Stimulated activated CD4-positive, alpha-beta T cell treated with anti-CD3 and anti-CD28 coated beads, TNF-alpha, amount 100 ng/mL, for 24 hours (primary cell): ENCODE data around the gene SLC4A4.

Source experiments
- DNase-seq, 3 experiments: peaks; one replicate each; pipeline ENCODE4 v3.0.0-alpha.2; 2020; ENCODE audit warnings: low read depth in 3 of 3

The SLC4A4 gene

GRCh38 chr4:71469541-71469940 lies 130.7 kb downstream of the SLC4A4 start:
- no peak for DNase-seq

- DNase-seq: no peak
These were observed 131.7 kb downstream of the SLC4A4 start for GRCh38 chr4:71470524-71470923.

DNA sequence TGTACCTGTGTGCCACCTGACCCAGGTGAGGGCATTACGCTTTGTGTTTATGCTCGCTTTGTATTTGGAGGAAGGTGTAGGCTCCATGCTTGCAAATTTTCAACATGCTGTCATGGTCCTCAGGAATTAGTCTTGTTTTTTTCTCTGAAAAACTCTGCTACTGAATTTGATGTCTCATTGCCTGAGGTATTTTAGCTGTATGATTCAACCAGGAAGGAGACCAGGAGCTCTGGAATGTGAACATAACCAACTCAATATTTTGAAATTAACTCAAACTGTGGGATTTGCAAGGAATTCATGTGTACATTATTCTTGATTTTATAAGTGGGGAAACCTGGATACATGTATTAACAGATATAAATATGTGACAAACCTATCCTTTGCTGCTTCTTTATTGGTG lies 134.1 kb downstream of the SLC4A4 start:
- DNase-seq: no peak

DNA sequence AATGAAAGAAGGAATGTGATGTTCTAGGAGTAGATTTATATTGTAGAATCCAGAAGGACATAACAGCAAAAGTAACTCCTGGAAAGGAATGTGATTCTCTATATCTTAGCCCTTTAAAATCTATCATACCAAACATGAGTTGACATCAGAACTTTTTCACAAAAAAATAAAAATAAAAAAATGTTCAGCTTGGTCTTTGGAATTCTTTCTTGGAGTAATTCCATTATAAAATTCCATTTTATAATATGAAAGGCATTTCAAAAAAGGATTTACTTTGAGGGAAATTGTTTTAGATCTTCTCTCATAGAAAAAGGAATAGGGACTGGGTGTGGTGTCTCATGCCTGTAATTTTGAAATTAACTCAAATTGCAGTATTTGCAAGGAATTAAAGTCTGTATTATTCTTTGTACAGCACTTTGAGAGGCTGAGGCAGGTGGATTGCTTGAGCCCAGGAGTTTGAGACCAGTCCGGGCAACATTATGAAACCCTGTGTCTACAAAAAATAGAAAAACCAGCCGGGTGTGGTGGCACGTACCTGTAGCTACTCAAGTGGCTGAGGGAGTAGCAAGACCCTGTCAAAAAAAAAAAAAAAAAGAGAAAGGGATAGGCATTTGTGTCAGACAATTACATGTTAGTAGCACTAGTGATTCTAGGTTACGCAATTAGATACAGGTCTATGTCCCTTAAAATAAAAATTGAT lies 134.9 kb downstream of the SLC4A4 start:
- DNase-seq: no peak

DNA sequence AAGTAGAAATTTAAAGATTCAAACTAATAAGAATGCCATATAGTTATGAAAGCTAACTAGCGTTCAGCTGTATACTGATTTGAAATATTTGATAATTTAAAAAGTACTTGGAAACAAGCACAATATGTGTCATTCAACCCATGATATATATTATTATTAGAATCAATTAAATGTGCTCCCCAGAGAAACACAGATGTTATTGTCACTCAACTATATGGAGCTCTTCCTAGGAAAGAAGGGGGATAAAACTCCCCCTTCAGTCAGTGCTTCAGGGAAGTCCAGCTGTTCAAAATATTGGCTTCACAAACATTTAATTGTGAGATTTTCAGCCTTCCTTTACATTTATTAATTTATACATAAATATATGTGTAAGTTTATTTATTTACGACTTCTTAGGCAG lies 135.9 kb downstream of the SLC4A4 start:
- DNase-seq: no peak

DNA sequence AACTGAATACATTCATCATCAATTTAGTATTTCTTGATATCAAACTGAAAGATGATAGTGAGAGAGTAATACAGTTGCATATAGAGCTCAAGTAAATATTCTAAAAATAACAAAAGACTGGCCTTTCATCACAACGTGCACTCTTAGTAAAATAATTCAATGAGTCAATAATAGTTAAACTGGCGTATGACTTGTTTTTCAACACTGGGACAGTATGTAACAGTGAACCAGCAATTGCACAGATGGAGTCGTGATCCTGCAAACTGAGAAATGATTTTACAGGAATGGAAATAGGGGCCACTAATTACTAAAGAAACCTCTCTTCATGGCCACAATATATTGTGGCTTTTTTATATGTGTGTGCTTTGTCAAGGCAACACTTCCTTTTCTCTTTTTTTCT lies 137.4 kb downstream of the SLC4A4 start:
- no peak for DNase-seq

- no peak for DNase-seq
These were observed 147.9 kb downstream of the SLC4A4 start for GRCh38 chr4:71486550-71487343.

DNA sequence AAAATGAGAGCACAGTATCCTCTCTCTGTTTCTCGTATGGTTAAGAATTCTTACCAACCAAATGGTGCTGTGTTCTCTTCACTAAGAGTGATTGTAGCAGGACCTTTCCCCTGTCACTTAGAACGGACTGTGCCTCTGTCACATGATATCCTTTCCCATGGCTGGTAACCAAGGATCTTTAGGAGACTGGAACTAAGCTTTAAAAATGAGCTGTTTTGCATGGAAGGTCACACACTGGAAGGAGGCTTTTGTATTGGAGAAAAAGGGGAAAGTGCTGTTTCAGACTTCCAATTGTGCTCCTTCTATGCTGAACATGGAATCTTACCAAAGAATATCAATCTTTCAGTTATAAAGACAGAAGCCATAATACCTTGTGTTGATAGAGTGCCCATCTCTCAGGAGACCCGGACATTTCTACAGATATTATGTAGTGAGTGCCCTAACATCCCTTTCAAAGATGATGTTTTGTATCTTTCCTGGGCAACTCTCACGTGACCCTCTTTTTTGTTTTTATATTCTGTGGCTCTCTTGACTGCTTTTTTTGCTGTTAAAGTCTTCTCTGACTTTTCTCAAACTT lies 148.6 kb downstream of the SLC4A4 start:
- DNase-seq: no peak

DNA sequence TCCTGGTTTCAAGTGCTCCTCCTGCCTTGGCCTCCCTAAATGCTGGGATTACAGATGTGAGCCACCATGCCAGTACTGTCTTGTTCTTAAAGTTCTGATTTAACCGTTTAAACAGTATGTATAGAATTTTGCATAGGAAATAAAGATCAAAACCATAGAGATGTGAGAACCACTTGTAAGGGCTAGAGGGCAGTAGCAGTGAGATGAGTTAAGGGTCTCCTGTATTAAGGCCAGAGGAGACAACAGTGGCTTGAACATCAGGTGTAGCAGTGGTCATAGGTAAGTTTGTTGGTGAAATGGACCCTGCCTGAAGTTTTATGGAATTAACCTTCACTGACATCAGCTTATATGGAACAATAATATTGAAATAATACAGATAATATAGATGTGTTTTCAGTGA lies 155.7 kb downstream of the SLC4A4 start:
- no peak for DNase-seq

- no peak for DNase-seq
These were observed 156.6 kb downstream of the SLC4A4 start for GRCh38 chr4:71495454-71495853.

- no peak for DNase-seq
These were observed 158.3 kb downstream of the SLC4A4 start for GRCh38 chr4:71497078-71497477.

GRCh38 chr4:71498002-71498401 lies 159.2 kb downstream of the SLC4A4 start:
- no peak for DNase-seq

GRCh38 chr4:71498625-71499024 lies 159.8 kb downstream of the SLC4A4 start:
- no peak for DNase-seq

GRCh38 chr4:71501992-71502391 lies 163.2 kb downstream of the SLC4A4 start:
- DNase-seq: no peak

DNA sequence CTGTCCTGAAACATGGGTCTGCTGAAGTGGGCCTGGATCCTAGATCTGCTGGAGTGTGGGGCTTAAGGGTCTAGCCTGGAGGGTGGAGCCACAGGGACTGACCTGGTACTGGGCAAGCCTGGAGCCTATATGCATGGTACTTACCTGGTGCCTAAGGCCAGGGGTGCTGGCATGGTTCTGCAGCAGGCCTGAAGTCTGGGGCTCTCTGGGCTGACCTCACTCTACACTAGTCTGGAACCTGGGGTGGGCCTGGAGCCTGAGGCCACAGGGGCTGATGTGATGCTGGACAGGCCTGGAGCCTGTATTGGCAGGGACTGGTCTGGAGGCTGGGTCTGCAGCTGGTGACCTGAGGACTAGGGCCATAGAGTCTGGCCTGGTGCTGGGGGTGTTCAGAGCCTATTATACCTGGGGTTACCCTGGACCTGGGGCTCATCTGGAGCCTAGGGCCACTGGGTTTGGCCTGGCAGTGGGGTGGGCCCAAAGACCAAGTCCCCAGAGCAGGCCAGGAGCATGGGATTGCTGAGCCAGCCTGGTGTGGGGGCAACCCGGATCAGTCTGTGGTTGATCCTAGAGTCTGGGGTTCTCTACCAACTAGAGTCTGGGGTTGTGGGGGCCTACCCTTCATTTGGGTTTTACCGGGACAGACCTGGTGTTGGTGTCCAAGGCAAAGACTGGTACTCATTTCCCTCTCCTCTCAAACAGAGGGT lies 179.6 kb downstream of the SLC4A4 start:
- DNase-seq: no peak

GRCh38 chr4:71520308-71520707 lies 181.5 kb downstream of the SLC4A4 start:
- no peak for DNase-seq

GRCh38 chr4:71520850-71521249 lies 182.0 kb downstream of the SLC4A4 start:
- DNase-seq: no peak

- no peak for DNase-seq
These were observed 185.9 kb downstream of the SLC4A4 start for GRCh38 chr4:71524756-71525155.

GRCh38 chr4:71526637-71527406 lies 188.0 kb downstream of the SLC4A4 start:
- no peak for DNase-seq

GRCh38 chr4:71532407-71532806 lies 193.6 kb downstream of the SLC4A4 start:
- DNase-seq: no peak

DNA sequence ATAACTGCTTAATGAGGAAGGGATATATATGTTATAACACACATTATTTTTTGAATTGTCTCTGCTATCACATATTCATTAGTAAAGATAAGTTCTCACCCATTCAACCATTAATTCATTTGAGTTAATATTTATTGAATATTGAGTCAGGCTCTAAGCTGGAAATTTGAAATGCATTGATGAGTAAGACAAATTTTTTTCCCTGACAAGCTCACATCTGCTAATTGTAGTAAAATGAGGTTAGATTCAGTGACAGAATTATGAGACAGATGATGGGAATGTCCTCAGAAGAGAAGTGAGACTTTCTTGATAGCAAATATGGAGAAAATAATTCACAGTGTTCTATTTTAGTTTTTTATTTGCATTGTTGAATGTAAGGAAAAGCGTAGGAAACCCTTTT lies 194.3 kb downstream of the SLC4A4 start:
- DNase-seq: no peak
